ENCODE results near the gene GSE1. TPM values are rescaled to one million over a fixed set of nuclear protein-coding genes. Genes with fewer than 3 reads are reported as not detected.
A peak's percentile ranks its signal among the peaks of the same experiment; 100 is the strongest.

Gene GSE1
- total and polyA plus RNA-seq, 2 experiments from 2014 or later, result 27.9 to 43.5 TPM

DNA sequence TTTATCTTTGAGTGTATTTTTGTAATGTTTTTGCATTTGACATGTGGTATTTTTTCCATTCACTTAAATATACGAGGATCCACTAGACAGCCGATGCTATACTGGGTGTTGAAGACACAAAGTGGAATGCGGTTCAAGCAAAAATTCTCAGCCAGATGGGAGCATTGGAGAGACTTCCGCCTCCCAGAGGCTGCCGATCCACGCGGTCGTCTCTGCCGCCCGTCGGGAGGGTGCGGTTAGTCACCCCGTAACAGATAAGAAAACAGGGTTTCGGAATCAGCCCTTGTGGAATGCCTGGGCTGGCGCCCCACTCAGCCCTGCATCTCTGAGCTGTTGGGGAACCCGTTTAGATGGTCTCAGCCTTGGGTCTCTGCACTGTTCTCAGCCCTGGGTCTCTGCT is 7.3 kb downstream of the GSE1 start:
- Histone ChIP-seq H3K27me3 (no peaks in the 10 kb centered on the region), H3K9me2 (replicated peaks; ENCODE audit: insufficient read depth) (no peaks in the 10 kb centered on the region), H3K4me1 (ENCODE audit: insufficient read depth) (peaks cover 38% of the 10 kb centered on the region), H3K36me3 (replicated peaks; ENCODE audit: insufficient read depth, low read depth) (no peaks in the 10 kb centered on the region), H3K4me2 (no peak overlapping the region), H3K4me3 (no peak overlapping the region), H4K20me1 (ENCODE audit: insufficient read depth, poor library complexity, severe bottlenecking) (peaks cover 98% of the 10 kb centered on the region), H3K9me3 (ENCODE audit: low read depth) (no peaks in the 10 kb centered on the region), H3K27ac (no peak overlapping the region), H2AFZ (no peak overlapping the region), H3K79me2 (peaks cover 97% of the 10 kb centered on the region)
- no peak for TF ChIP-seq EZH2 (IDR thresholded peaks at IDR 0.05; ENCODE audit: borderline replicate concordance)
- TF ChIP-seq, protein P1, sequence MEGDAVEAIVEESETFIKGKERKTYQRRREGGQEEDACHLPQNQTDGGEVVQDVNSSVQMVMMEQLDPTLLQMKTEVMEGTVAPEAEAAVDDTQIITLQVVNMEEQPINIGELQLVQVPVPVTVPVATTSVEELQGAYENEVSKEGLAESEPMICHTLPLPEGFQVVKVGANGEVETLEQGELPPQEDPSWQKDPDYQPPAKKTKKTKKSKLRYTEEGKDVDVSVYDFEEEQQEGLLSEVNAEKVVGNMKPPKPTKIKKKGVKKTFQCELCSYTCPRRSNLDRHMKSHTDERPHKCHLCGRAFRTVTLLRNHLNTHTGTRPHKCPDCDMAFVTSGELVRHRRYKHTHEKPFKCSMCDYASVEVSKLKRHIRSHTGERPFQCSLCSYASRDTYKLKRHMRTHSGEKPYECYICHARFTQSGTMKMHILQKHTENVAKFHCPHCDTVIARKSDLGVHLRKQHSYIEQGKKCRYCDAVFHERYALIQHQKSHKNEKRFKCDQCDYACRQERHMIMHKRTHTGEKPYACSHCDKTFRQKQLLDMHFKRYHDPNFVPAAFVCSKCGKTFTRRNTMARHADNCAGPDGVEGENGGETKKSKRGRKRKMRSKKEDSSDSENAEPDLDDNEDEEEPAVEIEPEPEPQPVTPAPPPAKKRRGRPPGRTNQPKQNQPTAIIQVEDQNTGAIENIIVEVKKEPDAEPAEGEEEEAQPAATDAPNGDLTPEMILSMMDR (IDR thresholded peaks at IDR 0.05; ENCODE audit: poor library complexity), result no peak
- TF ChIP-seq EZH2phosphoT487 (IDR thresholded peaks at IDR 0.05; ENCODE audit: low read depth, severe bottlenecking, unreplicated experiment), result no peak
- no peak for DNase-seq (ENCODE audit: low spot score)
- 92% methylated on average over 15 of the region's 16 CpGs for WGBS (ENCODE audit: low lambda C conversion rate, missing lambda C conversion rate)

DNA sequence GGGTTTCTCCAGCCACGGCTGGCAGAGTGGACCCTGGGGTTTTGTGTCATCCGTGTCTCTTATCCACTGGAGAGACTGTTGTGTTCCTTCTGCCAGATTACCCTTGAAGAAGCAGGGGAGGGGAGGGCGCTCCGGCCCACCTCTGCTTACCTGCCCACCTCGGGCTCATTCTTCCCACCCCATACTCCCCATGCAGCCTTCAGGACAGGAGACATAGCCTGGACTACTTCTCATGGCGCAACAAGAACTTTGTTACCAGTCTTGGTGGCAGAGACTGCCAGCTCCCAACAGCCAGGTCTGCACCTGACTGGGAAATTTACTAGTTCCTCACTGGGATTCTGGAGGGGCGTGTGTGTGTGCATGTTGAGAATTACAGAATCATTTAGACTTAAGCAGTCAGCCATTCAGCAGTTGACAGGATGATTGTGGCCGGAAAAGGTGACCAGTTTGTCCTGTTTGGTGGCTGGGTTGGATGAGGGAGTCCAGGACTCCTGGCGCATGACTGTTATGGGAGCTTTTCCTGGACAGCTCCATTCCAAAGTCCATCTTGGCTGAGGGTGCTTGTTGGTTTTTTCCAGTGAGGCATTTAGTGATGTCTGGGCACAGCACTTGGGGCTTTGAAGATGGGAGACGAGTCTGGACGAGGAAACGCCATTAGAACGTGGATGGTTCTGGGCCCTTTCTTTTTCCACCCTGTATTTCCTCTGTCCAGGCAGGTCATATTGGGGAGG is 8.7 kb downstream of the GSE1 start:
- peaks cover 33% of the 10 kb centered on the region for H3K4me1 ChIP-seq (ENCODE audit: insufficient read depth)
- no peaks in the 10 kb centered on the region for H3K27me3 ChIP-seq
- no peaks in the 10 kb centered on the region for H3K36me3 ChIP-seq (replicated peaks; ENCODE audit: insufficient read depth, low read depth)
- no peak overlapping the region for H3K4me3 ChIP-seq
- peak overlapping the region; percentile 56 for H3K4me2 ChIP-seq
- no peaks in the 10 kb centered on the region for H3K9me3 ChIP-seq (ENCODE audit: low read depth)
- H2AFZ ChIP-seq, result no peak overlapping the region
- H3K9me2 ChIP-seq (replicated peaks; ENCODE audit: insufficient read depth), result no peaks in the 10 kb centered on the region
- 72% methylated on average over 13 of the region's 13 CpGs for WGBS (ENCODE audit: low lambda C conversion rate, missing lambda C conversion rate)
- peak overlapping the region; percentile 77 for H3K27ac ChIP-seq
- peak; percentile 83 for DNase-seq (ENCODE audit: low spot score)
- H4K20me1 ChIP-seq (ENCODE audit: insufficient read depth, poor library complexity, severe bottlenecking), result peaks cover 98% of the 10 kb centered on the region
- peaks cover 98% of the 10 kb centered on the region for H3K79me2 ChIP-seq
- TF ChIP-seq, protein P1 (IDR thresholded peaks at IDR 0.05; ENCODE audit: poor library complexity), result no peak
- TF ChIP-seq EZH2 (IDR thresholded peaks at IDR 0.05; ENCODE audit: borderline replicate concordance) (no peak), EZH2phosphoT487 (IDR thresholded peaks at IDR 0.05; ENCODE audit: low read depth, severe bottlenecking, unreplicated experiment) (no peak)

DNA sequence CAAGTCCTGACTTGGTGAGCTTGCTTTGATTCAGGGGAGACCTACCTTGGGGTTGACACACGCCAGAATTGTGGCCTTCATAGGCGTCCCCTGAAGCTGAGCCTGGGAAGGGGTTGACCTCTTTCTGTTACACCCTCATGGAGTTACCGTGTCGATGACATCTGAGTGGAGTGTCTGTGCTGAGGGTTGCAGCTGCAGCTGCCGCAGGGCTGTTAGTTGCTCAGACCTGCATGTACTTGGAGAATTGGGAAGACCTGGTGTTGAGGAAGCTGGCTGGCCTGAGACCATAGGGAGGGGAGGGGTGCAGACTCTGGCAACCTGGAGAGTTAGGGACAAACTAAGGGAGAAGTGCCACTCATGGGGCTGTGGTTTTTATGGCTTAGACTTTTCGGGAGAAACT is 9.6 kb downstream of the GSE1 start:
- H3K27ac ChIP-seq, result peak overlapping the region; percentile 51
- no peaks in the 10 kb centered on the region for H3K9me3 ChIP-seq (ENCODE audit: low read depth)
- H3K27me3 ChIP-seq, result no peaks in the 10 kb centered on the region
- no peaks in the 10 kb centered on the region for H3K36me3 ChIP-seq (replicated peaks; ENCODE audit: insufficient read depth, low read depth)
- 72% methylated on average over 6 of the region's 6 CpGs for whole genome bisulfite sequencing (ENCODE audit: low lambda C conversion rate, missing lambda C conversion rate)
- peaks cover 98% of the 10 kb centered on the region for H4K20me1 ChIP-seq (ENCODE audit: insufficient read depth, poor library complexity, severe bottlenecking)
- no peak for DNase-seq (ENCODE audit: low spot score)
- no peaks in the 10 kb centered on the region for H3K9me2 ChIP-seq (replicated peaks; ENCODE audit: insufficient read depth)
- peaks cover 32% of the 10 kb centered on the region for H3K4me1 ChIP-seq (ENCODE audit: insufficient read depth)
- peak overlapping the region; percentile 56 for H3K4me2 ChIP-seq
- no peak for TF ChIP-seq EZH2phosphoT487 (IDR thresholded peaks at IDR 0.05; ENCODE audit: low read depth, severe bottlenecking, unreplicated experiment)
- TF ChIP-seq, protein P1 (IDR thresholded peaks at IDR 0.05; ENCODE audit: poor library complexity), result no peak
- TF ChIP-seq EZH2 (IDR thresholded peaks at IDR 0.05; ENCODE audit: borderline replicate concordance), result no peak
- H3K4me3 ChIP-seq, result no peak overlapping the region
- no peak overlapping the region for H2AFZ ChIP-seq
- H3K79me2 ChIP-seq, result peaks cover 98% of the 10 kb centered on the region
